HepG2 (cell line): ENCODE data around the gene IPPK. TPM values are rescaled to one million over a fixed set of nuclear protein-coding genes. Genes with fewer than 3 reads are reported as not detected.

Experiments used
- ATAC-seq: fragments of 200-7000 bp; cut with Tn5 transposase; 3 replicates; pipeline ENCODE4 v1.9.1; 2020; ENCODE audit warnings: mild to moderate bottlenecking, moderate library complexity
- BruUV-seq: library from RNA; stranded (reverse); fragments of 400-500 nt; replicated peaks from 2 replicates; lab custom pipeline; 2021; lab: Mats Ljungman, UMichigan
- CTCF ChIA-PET: fragments of 300-600 bp; formaldehyde crosslinking; extraction: SDS; loops from one replicate; lab custom pipeline; 2021; ENCODE audit warnings: low total read pairs, inconsistent platforms, low intra/inter-chr PET ratio; lab: Yijun Ruan, JAX
- POLR2A ChIA-PET: fragments of 350-600 bp; sonication (Branson Sonifier 250); formaldehyde crosslinking; loops from one replicate; lab custom pipeline; 2020; ENCODE audit warnings: antibody characterized with exemption, inconsistent platforms; lab: Yijun Ruan, JAX
- DNase-seq: peaks from one replicate; pipeline ENCODE4 v3.0.0-alpha.2; 2015; ENCODE audit warnings: low spot score
- FAIRE-seq: peaks from 3 replicates; lab custom pipeline; 2011; peaks lifted over from hg19 to GRCh38; lab: Jason Lieb, UNC
- H2AFZ ChIP-seq: one replicate; pipeline ENCODE4 v1.6.1; 2011; ENCODE audit warnings: low read length, inconsistent platforms
- H3K27ac ChIP-seq: fragments of 300-600 bp; 3 replicates; pipeline ENCODE4 v1.8.0; 2011; ENCODE audit warnings: mixed run types, mild to moderate bottlenecking, mixed read lengths, low read length, inconsistent platforms; ENCODE audit not compliant: insufficient read depth; ENCODE audit errors: extremely low read length
- H3K27me3 ChIP-seq, 2 experiments: fragments of 200-600 bp in 1 of 2; 2 replicates in 1 of 2; 3 replicates in 1 of 2; pipeline versions ENCODE4 v1.6.0 to v1.8.0; 2011; ENCODE audit warnings: low read length in 2 of 2, mild to moderate bottlenecking in 2 of 2, moderate library complexity in 2 of 2, inconsistent platforms in 1 of 2; ENCODE audit not compliant: insufficient read depth in 2 of 2, control insufficient read depth in 1 of 2
- H3K36me3 ChIP-seq, 2 experiments: fragments of 200-600 bp in 1 of 2; replicated peaks in 1 of 2; 2 replicates in 1 of 2; 3 replicates in 1 of 2; pipeline versions ENCODE4 v1.5.1 to v1.8.0; 2011; ENCODE audit warnings: low read length in 2 of 2, inconsistent platforms in 1 of 2; ENCODE audit not compliant: insufficient read depth in 2 of 2, control insufficient read depth in 1 of 2
- H3K4me1 ChIP-seq: 2 replicates; pipeline ENCODE4 v1.5.1; 2012; ENCODE audit warnings: low read length, inconsistent platforms; ENCODE audit not compliant: insufficient read depth
- H3K4me2 ChIP-seq: 2 replicates; pipeline ENCODE4 v1.6.0; 2011; ENCODE audit warnings: low read depth, low read length, inconsistent platforms
- H3K4me3 ChIP-seq, 3 experiments: fragments of 200-600 bp in 1 of 3; sonication (generic), shearing (Covaris generic) in 1 of 3; replicated peaks in 1 of 3; 2 replicates each; pipeline ENCODE4 v1.5.1; 2011 to 2016; ENCODE audit warnings: low read length in 3 of 3, inconsistent platforms in 2 of 3, low read depth in 2 of 3, mild to moderate bottlenecking in 2 of 3, control low read depth in 1 of 3, mixed read lengths in 1 of 3; ENCODE audit not compliant: insufficient read depth in 1 of 3
- H3K79me2 ChIP-seq: one replicate; pipeline ENCODE4 v1.6.1; 2011; ENCODE audit warnings: low read length, inconsistent platforms; ENCODE audit not compliant: insufficient read depth
- H3K9ac ChIP-seq: 2 replicates; pipeline ENCODE4 v1.6.0; 2011; ENCODE audit warnings: mild to moderate bottlenecking, low read depth, low read length, inconsistent platforms; ENCODE audit not compliant: insufficient read depth
- H3K9me3 ChIP-seq: 2 replicates; pipeline ENCODE4 v1.5.1; 2012; ENCODE audit warnings: mild to moderate bottlenecking, low read length
- H4K20me1 ChIP-seq: 2 replicates; pipeline ENCODE4 v1.6.0; 2011; ENCODE audit warnings: inconsistent platforms, mild to moderate bottlenecking, low read length, moderate library complexity; ENCODE audit not compliant: insufficient read depth
- ATAD3A ChIP-seq: sonication (generic); formaldehyde crosslinking; IDR thresholded peaks from 2 replicates; pipeline ENCODE4 v1.4.0; 2020; ENCODE audit warnings: missing genetic modification reagents
- CTCF ChIP-seq: sonication (generic); formaldehyde crosslinking; IDR thresholded peaks from 2 replicates; pipeline ENCODE4 v1.5.0; 2020; ENCODE audit warnings: mild to moderate bottlenecking, missing genetic modification reagents, moderate library complexity
- NCOA5 ChIP-seq: sonication (generic); formaldehyde crosslinking; IDR thresholded peaks from 2 replicates; pipeline ENCODE4 v1.4.0; 2020; ENCODE audit warnings: missing genetic modification reagents
- POLR2AphosphoS2 ChIP-seq: IDR thresholded peaks from 2 replicates; pipeline ENCODE4 v1.6.1; 2011; ENCODE audit warnings: low read depth, low read length, improper control_type of control experiment
- PPARG ChIP-seq: conservative IDR thresholded peaks from 2 replicates; pipeline ENCODE4 v1.6.1; 2016; ENCODE audit warnings: missing biosample characterization, missing genetic modification reagents
- RXRA ChIP-seq: sonication (generic); formaldehyde crosslinking; IDR thresholded peaks from 2 replicates; pipeline ENCODE4 v1.5.1; 2020; ENCODE audit warnings: missing genetic modification reagents
- SMC3 ChIP-seq: IDR thresholded peaks from 2 replicates; pipeline ENCODE4 v1.6.1; 2011; ENCODE audit warnings: low read length, improper control_type of control experiment
- SPEN ChIP-seq: sonication (generic); formaldehyde crosslinking; IDR thresholded peaks from 2 replicates; pipeline ENCODE4 v1.5.1; 2020; ENCODE audit warnings: low read depth, mild to moderate bottlenecking, missing genetic modification reagents
- STAG1 ChIP-seq: sonication (generic); formaldehyde crosslinking; IDR thresholded peaks from 2 replicates; pipeline ENCODE4 v1.4.0; 2020; ENCODE audit warnings: missing genetic modification reagents
- TFDP2 ChIP-seq: sonication (generic); formaldehyde crosslinking; IDR thresholded peaks from 2 replicates; pipeline ENCODE4 v1.4.0; 2020; ENCODE audit warnings: missing genetic modification reagents
- XRCC5 ChIP-seq: fragments of 200-400 bp; formaldehyde crosslinking; optimal IDR thresholded peaks from 2 replicates; pipeline ENCODE3; 2017; ENCODE audit warnings: mild to moderate bottlenecking, low read length
- ZNF263 ChIP-seq: sonication (generic); formaldehyde crosslinking; IDR thresholded peaks from 2 replicates; pipeline ENCODE4 v1.4.0; 2020; ENCODE audit warnings: missing genetic modification reagents
- ZNF670 ChIP-seq: sonication (generic); formaldehyde crosslinking; IDR thresholded peaks from 2 replicates; pipeline ENCODE4 v1.8.0; 2022; ENCODE audit warnings: mild to moderate bottlenecking, missing genetic modification reagents, borderline replicate concordance
- WGBS: methylation state at CpG from one replicate; pipeline ENCODE4 v1.1.6; 2017; ENCODE audit warnings: low lambda C conversion rate; 5-methylcytosine and 5-hydroxymethylcytosine counted together
- in situ Hi-C: cut with HindIII; loops from 2 replicates; pipeline ENCODE4 v1.10.0; 2017; ENCODE audit warnings: low pct_unique_long_range_greater_than_20kb; ENCODE audit not compliant: extremely low pct_ligation_motif_present
- intact Hi-C: fragments of 100-400 bp; cut with micrococcal nuclease; formaldehyde crosslinking; loops from one replicate; pipeline ENCODE4 v1.10.0; 2022; ENCODE audit not compliant: unreplicated experiment
- polyA plus RNA-seq, 8 experiments: library from polyadenylated mRNA; depleted of rRNA in 3 of 8; stranded (reverse) in 7 of 8; unstranded in 1 of 8; fragments of >200 nt; fragmentation: Illumina TruSeq in 4 of 8; extraction: Trizol in 4 of 8; gene quantifications; 2 replicates each; pipeline versions ENCODE4 v1.2.1 to v1.2.3, GENCODE V29; 2011 to 2016; ENCODE audit warnings: low read depth in 4 of 8, missing spikeins in 1 of 8, mixed read lengths in 1 of 8; ENCODE audit not compliant: insufficient read depth in 1 of 8
- total RNA-seq, 5 experiments: library from RNA; depleted of rRNA; stranded (reverse); fragments of >200 nt; fragmentation: Illumina TruSeq; extraction: Trizol; gene quantifications; 2 replicates each; pipeline ENCODE4 v1.2.3, GENCODE V29; 2016; ENCODE audit warnings: low read depth in 1 of 5

The IPPK gene
- total and polyA plus RNA-seq, 2 of the 13 experiments (the other 11 are each of a cell fraction or from before 2014, with no cell fraction given), result 9.9 to 14.1 TPM

- no peaks in the 10 kb centered on the region for H3K27me3 ChIP-seq
- BruUV-seq, result no TSS peak
- no peaks in the 10 kb centered on the region for H3K4me1 ChIP-seq
- FAIRE-seq (no peak), ATAC-seq (peak; percentile 98), DNase-seq (peak; percentile 45)
- H3K79me2 ChIP-seq, result no peaks in the 10 kb centered on the region
- H2AFZ ChIP-seq, result no peak overlapping the region
- POLR2A ChIA-PET, result no interaction called here
- no peaks in the 10 kb centered on the region for H3K36me3 ChIP-seq
- no peaks in the 10 kb centered on the region for H3K9me3 ChIP-seq
- no peak overlapping the region for H3K4me3 ChIP-seq
- in situ Hi-C loops (no loop called here), intact Hi-C loops (no loop called here)
- CTCF ChIA-PET, result no interaction called here
- H4K20me1 ChIP-seq, result no peaks in the 10 kb centered on the region
- H3K9ac ChIP-seq, result no peak overlapping the region
- 0% methylated on average over 2 of the region's 3 CpGs for WGBS
- TF ChIP-seq SMC3 (peak; percentile 41; the same call in 1 of the 2 replicates), XRCC5 (peak; percentile 45), PPARG (CRISPR knock-in tag) (peak; percentile 95), SPEN (CRISPR knock-in tag) (no peak), ZNF263 (CRISPR knock-in tag) (0 out of 2 replicates have a peak, but pooled peaks have one; percentile 32), RXRA (peak; percentile 24; the same call in 1 of the 2 replicates), ATAD3A (CRISPR knock-in tag) (no peak), TFDP2 (CRISPR knock-in tag) (no peak), POLR2AphosphoS2 (no peak), CTCF (peak; percentile 43; the same call in 1 of the 2 replicates), NCOA5 (no peak), STAG1 (CRISPR knock-in tag) (peak; percentile 37; the same call in 1 of the 2 replicates), ZNF670 (no peak)
- no peak overlapping the region for H3K4me2 ChIP-seq
- H3K27ac ChIP-seq, result no peak overlapping the region
Measured at GRCh38 chr9:92686954-92687353, 17.0 kb upstream of the IPPK start.
